WTC11 (cell line): ENCODE results near the gene STAG1. TPM values are rescaled to one million over a fixed set of nuclear protein-coding genes. Genes with fewer than 3 reads are reported as not detected.

Experiments
- ATAC-seq: fragments of 200-7000 bp; cut with Tn5 transposase; 2 replicates; pipeline ENCODE4 v1.10.0; 2021; ENCODE audit warnings: mild to moderate bottlenecking, moderate library complexity
- CTCF ChIA-PET: fragments of 300-600 bp; sonication (Branson Sonifier 250); formaldehyde crosslinking; loops from one replicate; lab custom pipeline; 2021; ENCODE audit warnings: antibody characterized with exemption; lab: Charles Lee
- POLR2A ChIA-PET: fragments of 350-600 bp; sonication (Branson Sonifier 250); formaldehyde crosslinking; loops from one replicate; lab custom pipeline; 2021; ENCODE audit warnings: antibody characterized with exemption; lab: Charles Lee
- DNase-seq: peaks from one replicate; pipeline ENCODE4 v3.0.0; 2021; ENCODE audit warnings: low spot score
- H3K27ac Mint-ChIP-seq: 2 replicates; pipeline ENCODE4 v1.8.0; 2021; ENCODE audit warnings: mixed read lengths
- H3K27me3 Mint-ChIP-seq: 2 replicates; pipeline ENCODE4 v1.8.0; 2021; ENCODE audit warnings: low read depth, mild to moderate bottlenecking, moderate library complexity, mixed read lengths
- H3K36me3 Mint-ChIP-seq: 2 replicates; pipeline ENCODE4 v1.8.0; 2021; ENCODE audit warnings: mixed read lengths
- H3K4me1 Mint-ChIP-seq: 2 replicates; pipeline ENCODE4 v1.8.0; 2022; ENCODE audit warnings: mixed read lengths
- H3K4me3 Mint-ChIP-seq: 2 replicates; pipeline ENCODE4 v1.8.0; 2021; ENCODE audit warnings: mild to moderate bottlenecking, moderate library complexity, mixed read lengths
- H3K9me3 Mint-ChIP-seq: 2 replicates; pipeline ENCODE4 v1.8.0; 2021; ENCODE audit warnings: mixed read lengths
- ELF4 ChIP-seq: sonication (generic); formaldehyde crosslinking; IDR thresholded peaks from 2 replicates; pipeline ENCODE4 v1.8.1; 2022; ENCODE audit warnings: low read depth, mild to moderate bottlenecking, moderate library complexity, missing genetic modification reagents
- ESRRA ChIP-seq: sonication (generic); formaldehyde crosslinking; IDR thresholded peaks from 2 replicates; pipeline ENCODE4 v1.8.1; 2022; ENCODE audit warnings: mild to moderate bottlenecking, missing genetic modification reagents, borderline replicate concordance
- ETV6 ChIP-seq: sonication (generic); formaldehyde crosslinking; IDR thresholded peaks from 2 replicates; pipeline ENCODE4 v1.8.1; 2022; ENCODE audit warnings: mild to moderate bottlenecking, missing genetic modification reagents
- FOXP1 ChIP-seq: sonication (generic); formaldehyde crosslinking; IDR thresholded peaks from 2 replicates; pipeline ENCODE4 v1.8.0; 2022; ENCODE audit warnings: missing genetic modification reagents, mild to moderate bottlenecking, moderate library complexity, borderline replicate concordance
- GRHL2 ChIP-seq: fragments of 250-450 bp; sonication (Bioruptor Pico); IDR thresholded peaks from 2 replicates; pipeline ENCODE4 v1.8.0; 2022; ENCODE audit warnings: mild to moderate bottlenecking, moderate library complexity; ENCODE audit not compliant: insufficient replicate concordance, severe bottlenecking
- HMGA2 ChIP-seq: fragments of 250-450 bp; sonication (Bioruptor Pico); IDR thresholded peaks from 2 replicates; pipeline ENCODE4 v1.4.0; 2021; ENCODE audit warnings: mild to moderate bottlenecking, moderate library complexity
- JAZF1 ChIP-seq: fragments of 250-450 bp; sonication (Bioruptor Pico); IDR thresholded peaks from 2 replicates; pipeline ENCODE4 v1.9.0; 2021; ENCODE audit warnings: moderate library complexity, mild to moderate bottlenecking, inconsistent platforms
- NFE2L1 ChIP-seq: sonication (generic); formaldehyde crosslinking; IDR thresholded peaks from 2 replicates; pipeline ENCODE4 v1.8.1; 2023; ENCODE audit warnings: missing genetic modification reagents
- NFYB ChIP-seq: sonication (generic); formaldehyde crosslinking; conservative IDR thresholded peaks from 2 replicates; pipeline ENCODE4 v1.8.0; 2022; ENCODE audit warnings: low read depth, missing genetic modification reagents
- OVOL2 ChIP-seq: fragments of 250-450 bp; sonication (Bioruptor Pico); IDR thresholded peaks from 2 replicates; pipeline ENCODE4 v1.9.0; 2021; ENCODE audit warnings: mild to moderate bottlenecking, borderline replicate concordance
- TEAD4 ChIP-seq: sonication (generic); formaldehyde crosslinking; IDR thresholded peaks from 2 replicates; pipeline ENCODE4 v1.8.0; 2022; ENCODE audit warnings: mild to moderate bottlenecking, missing genetic modification reagents
- ZNF121 ChIP-seq: sonication (generic); formaldehyde crosslinking; IDR thresholded peaks from 2 replicates; pipeline ENCODE4 v1.8.0; 2023; ENCODE audit warnings: missing genetic modification reagents
- ZNF263 ChIP-seq: sonication (generic); formaldehyde crosslinking; IDR thresholded peaks from 2 replicates; pipeline ENCODE4 v1.8.1; 2022; ENCODE audit warnings: low read depth, mild to moderate bottlenecking, moderate library complexity, missing genetic modification reagents
- ZNF396 ChIP-seq: fragments of 250-450 bp; sonication (Bioruptor Pico); IDR thresholded peaks from 2 replicates; pipeline ENCODE4 v1.8.0; 2021; ENCODE audit warnings: mild to moderate bottlenecking, moderate library complexity, borderline replicate concordance
- ZNF416 ChIP-seq: fragments of 250-450 bp; sonication (Bioruptor Pico); IDR thresholded peaks from 2 replicates; pipeline ENCODE4 v1.9.0; 2021; ENCODE audit warnings: mild to moderate bottlenecking, inconsistent platforms
- ZNF671 ChIP-seq: fragments of 250-450 bp; sonication (Bioruptor Pico); IDR thresholded peaks from 2 replicates; pipeline ENCODE4 v1.8.0; 2021; ENCODE audit warnings: mild to moderate bottlenecking
- total RNA-seq: library from RNA; stranded (reverse); gene quantifications from 3 replicates; pipeline ENCODE4 v1.2.3, GENCODE V29; 2021
- TF ChIP-seq, protein P1 (sequence below): fragments of 250-450 bp; sonication (Bioruptor Pico); IDR thresholded peaks from 2 replicates; pipeline ENCODE4 v1.9.0; 2021; ENCODE audit warnings: moderate library complexity, mild to moderate bottlenecking, inconsistent platforms, borderline replicate concordance
- TF ChIP-seq, protein P2 (sequence below): sonication (generic); formaldehyde crosslinking; IDR thresholded peaks from 2 replicates; pipeline ENCODE4 v1.8.0; 2022; ENCODE audit warnings: mild to moderate bottlenecking, missing genetic modification reagents
- TF ChIP-seq, protein P3 (sequence below): sonication (generic); formaldehyde crosslinking; IDR thresholded peaks from 2 replicates; pipeline ENCODE4 v1.8.1; 2022; ENCODE audit warnings: low read depth, mild to moderate bottlenecking, moderate library complexity, missing genetic modification reagents, borderline replicate concordance
- TF ChIP-seq, protein P4 (sequence below): fragments of 200-600 bp; IDR thresholded peaks from 2 replicates; pipeline ENCODE4 v1.8.0; 2022; ENCODE audit warnings: antibody characterized with exemption
- TF ChIP-seq, protein P5 (sequence below): fragments of 250-450 bp; sonication (Bioruptor Pico); IDR thresholded peaks from 2 replicates; pipeline ENCODE4 v1.9.0; 2021; ENCODE audit warnings: mild to moderate bottlenecking, borderline replicate concordance
- TF ChIP-seq, protein P6 (sequence below): sonication (generic); formaldehyde crosslinking; IDR thresholded peaks from 2 replicates; pipeline ENCODE4 v1.8.1; 2023; ENCODE audit warnings: mild to moderate bottlenecking, missing genetic modification reagents, moderate library complexity
- TF ChIP-seq, protein P7 (sequence below): sonication (generic); formaldehyde crosslinking; IDR thresholded peaks from 2 replicates; pipeline ENCODE4 v1.8.1; 2023; ENCODE audit warnings: mild to moderate bottlenecking, missing genetic modification reagents

Gene STAG1
- total RNA-seq, 1 experiment from 2014 or later, result 20.7 TPM

DNA sequence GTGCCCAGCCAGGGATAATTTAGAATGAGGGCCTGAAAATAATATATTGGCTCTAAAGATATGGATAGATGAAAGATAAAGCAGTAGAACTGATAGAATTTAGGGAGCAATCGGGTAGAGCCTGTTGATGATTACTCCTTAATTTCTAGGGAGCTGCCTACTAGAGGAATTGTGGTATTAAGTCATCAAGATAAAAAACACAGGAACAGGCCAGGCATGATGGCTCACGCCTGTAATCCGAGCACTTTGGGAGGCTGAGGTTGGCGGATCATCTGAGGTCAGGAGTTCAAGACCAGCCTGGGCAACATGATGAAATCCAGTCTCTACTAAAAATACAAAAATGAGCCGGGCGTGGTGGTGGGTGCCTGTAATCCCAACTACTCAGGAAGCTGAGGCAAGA, 371.6 kb downstream of the STAG1 start:
- CTCF ChIA-PET, result interaction anchor here (1.6 kb wide), 1 partner anchor 11 kb away, joined by 9 read pairs; no protein-coding TSS in a partner anchor
- H3K4me1 Mint-ChIP-seq, result no peaks in the 10 kb centered on the region
- H3K4me3 Mint-ChIP-seq, result no peak overlapping the region
- H3K27ac Mint-ChIP-seq, result no peak overlapping the region
- no peak for DNase-seq
- H3K36me3 Mint-ChIP-seq, result no peaks in the 10 kb centered on the region
- no peak for ATAC-seq
- no peaks in the 10 kb centered on the region for H3K27me3 Mint-ChIP-seq
- TF ChIP-seq, protein P1, sequence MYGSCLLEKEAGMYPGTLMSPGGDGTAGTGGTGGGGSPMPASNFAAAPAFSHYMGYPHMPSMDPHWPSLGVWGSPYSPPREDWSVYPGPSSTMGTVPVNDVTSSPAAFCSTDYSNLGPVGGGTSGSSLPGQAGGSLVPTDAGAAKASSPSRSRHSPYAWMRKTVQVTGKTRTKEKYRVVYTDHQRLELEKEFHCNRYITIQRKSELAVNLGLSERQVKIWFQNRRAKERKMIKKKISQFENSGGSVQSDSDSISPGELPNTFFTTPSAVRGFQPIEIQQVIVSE (CRISPR knock-in tag), result no peak
- TF ChIP-seq, protein P2, sequence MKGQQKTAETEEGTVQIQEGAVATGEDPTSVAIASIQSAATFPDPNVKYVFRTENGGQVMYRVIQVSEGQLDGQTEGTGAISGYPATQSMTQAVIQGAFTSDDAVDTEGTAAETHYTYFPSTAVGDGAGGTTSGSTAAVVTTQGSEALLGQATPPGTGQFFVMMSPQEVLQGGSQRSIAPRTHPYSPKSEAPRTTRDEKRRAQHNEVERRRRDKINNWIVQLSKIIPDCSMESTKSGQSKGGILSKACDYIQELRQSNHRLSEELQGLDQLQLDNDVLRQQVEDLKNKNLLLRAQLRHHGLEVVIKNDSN, result no peak
- TF ChIP-seq OVOL2 (no peak), NFYB (CRISPR knock-in tag) (no peak), ZNF671 (CRISPR knock-in tag) (no peak), JAZF1 (CRISPR knock-in tag) (no peak), ELF4 (CRISPR knock-in tag) (no peak), HMGA2 (CRISPR knock-in tag) (no peak), TEAD4 (CRISPR knock-in tag) (no peak), ZNF416 (CRISPR knock-in tag) (no peak), NFE2L1 (no peak), GRHL2 (CRISPR knock-in tag) (no peak)
- TF ChIP-seq, protein P3, sequence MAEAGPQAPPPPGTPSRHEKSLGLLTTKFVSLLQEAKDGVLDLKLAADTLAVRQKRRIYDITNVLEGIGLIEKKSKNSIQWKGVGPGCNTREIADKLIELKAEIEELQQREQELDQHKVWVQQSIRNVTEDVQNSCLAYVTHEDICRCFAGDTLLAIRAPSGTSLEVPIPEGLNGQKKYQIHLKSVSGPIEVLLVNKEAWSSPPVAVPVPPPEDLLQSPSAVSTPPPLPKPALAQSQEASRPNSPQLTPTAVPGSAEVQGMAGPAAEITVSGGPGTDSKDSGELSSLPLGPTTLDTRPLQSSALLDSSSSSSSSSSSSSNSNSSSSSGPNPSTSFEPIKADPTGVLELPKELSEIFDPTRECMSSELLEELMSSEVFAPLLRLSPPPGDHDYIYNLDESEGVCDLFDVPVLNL, result no peak
- TF ChIP-seq, protein P4, sequence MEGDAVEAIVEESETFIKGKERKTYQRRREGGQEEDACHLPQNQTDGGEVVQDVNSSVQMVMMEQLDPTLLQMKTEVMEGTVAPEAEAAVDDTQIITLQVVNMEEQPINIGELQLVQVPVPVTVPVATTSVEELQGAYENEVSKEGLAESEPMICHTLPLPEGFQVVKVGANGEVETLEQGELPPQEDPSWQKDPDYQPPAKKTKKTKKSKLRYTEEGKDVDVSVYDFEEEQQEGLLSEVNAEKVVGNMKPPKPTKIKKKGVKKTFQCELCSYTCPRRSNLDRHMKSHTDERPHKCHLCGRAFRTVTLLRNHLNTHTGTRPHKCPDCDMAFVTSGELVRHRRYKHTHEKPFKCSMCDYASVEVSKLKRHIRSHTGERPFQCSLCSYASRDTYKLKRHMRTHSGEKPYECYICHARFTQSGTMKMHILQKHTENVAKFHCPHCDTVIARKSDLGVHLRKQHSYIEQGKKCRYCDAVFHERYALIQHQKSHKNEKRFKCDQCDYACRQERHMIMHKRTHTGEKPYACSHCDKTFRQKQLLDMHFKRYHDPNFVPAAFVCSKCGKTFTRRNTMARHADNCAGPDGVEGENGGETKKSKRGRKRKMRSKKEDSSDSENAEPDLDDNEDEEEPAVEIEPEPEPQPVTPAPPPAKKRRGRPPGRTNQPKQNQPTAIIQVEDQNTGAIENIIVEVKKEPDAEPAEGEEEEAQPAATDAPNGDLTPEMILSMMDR, result no peak
- no peaks in the 10 kb centered on the region for H3K9me3 Mint-ChIP-seq
- POLR2A ChIA-PET, result no interaction called here

DNA sequence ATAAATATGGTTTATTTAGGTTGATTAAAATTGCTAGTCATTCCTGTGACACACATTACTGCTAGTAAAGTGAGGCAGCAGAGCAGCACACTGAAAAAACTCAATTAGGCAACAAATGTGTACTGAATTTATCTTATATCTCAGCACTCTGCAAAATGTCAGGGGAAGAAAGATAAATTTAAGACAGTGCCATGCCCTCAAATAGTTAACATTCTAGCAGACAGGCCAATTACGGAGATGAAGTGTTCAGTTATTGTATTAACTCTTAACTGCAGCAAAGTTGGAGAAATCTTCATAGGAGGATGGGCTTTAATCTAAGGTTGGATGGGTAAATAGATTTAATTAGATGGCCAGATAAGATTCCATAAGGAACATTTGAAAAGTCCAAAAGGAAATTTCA, 374.2 kb downstream of the STAG1 start:
- ATAC-seq (no peak), DNase-seq (no peak)
- ChIA-PET CTCF (interaction anchor here (1.5 kb wide), 1 partner anchor 14 kb away, joined by 4 read pairs; no protein-coding TSS in a partner anchor), POLR2A (interaction anchor here (1.0 kb wide), 1 partner anchor 200 kb away, joined by 3 read pairs; no protein-coding TSS in a partner anchor)
- TF ChIP-seq FOXP1 (no peak), ZNF121 (no peak), ZNF263 (CRISPR knock-in tag) (no peak), ZNF396 (CRISPR knock-in tag) (no peak), ETV6 (CRISPR knock-in tag) (no peak), ESRRA (CRISPR knock-in tag) (no peak)
- TF ChIP-seq, protein P5, sequence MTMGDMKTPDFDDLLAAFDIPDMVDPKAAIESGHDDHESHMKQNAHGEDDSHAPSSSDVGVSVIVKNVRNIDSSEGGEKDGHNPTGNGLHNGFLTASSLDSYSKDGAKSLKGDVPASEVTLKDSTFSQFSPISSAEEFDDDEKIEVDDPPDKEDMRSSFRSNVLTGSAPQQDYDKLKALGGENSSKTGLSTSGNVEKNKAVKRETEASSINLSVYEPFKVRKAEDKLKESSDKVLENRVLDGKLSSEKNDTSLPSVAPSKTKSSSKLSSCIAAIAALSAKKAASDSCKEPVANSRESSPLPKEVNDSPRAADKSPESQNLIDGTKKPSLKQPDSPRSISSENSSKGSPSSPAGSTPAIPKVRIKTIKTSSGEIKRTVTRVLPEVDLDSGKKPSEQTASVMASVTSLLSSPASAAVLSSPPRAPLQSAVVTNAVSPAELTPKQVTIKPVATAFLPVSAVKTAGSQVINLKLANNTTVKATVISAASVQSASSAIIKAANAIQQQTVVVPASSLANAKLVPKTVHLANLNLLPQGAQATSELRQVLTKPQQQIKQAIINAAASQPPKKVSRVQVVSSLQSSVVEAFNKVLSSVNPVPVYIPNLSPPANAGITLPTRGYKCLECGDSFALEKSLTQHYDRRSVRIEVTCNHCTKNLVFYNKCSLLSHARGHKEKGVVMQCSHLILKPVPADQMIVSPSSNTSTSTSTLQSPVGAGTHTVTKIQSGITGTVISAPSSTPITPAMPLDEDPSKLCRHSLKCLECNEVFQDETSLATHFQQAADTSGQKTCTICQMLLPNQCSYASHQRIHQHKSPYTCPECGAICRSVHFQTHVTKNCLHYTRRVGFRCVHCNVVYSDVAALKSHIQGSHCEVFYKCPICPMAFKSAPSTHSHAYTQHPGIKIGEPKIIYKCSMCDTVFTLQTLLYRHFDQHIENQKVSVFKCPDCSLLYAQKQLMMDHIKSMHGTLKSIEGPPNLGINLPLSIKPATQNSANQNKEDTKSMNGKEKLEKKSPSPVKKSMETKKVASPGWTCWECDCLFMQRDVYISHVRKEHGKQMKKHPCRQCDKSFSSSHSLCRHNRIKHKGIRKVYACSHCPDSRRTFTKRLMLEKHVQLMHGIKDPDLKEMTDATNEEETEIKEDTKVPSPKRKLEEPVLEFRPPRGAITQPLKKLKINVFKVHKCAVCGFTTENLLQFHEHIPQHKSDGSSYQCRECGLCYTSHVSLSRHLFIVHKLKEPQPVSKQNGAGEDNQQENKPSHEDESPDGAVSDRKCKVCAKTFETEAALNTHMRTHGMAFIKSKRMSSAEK, result no peak
- TF ChIP-seq, protein P6, sequence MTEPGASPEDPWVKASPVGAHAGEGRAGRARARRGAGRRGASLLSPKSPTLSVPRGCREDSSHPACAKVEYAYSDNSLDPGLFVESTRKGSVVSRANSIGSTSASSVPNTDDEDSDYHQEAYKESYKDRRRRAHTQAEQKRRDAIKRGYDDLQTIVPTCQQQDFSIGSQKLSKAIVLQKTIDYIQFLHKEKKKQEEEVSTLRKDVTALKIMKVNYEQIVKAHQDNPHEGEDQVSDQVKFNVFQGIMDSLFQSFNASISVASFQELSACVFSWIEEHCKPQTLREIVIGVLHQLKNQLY, result no peak
- TF ChIP-seq, protein P7, sequence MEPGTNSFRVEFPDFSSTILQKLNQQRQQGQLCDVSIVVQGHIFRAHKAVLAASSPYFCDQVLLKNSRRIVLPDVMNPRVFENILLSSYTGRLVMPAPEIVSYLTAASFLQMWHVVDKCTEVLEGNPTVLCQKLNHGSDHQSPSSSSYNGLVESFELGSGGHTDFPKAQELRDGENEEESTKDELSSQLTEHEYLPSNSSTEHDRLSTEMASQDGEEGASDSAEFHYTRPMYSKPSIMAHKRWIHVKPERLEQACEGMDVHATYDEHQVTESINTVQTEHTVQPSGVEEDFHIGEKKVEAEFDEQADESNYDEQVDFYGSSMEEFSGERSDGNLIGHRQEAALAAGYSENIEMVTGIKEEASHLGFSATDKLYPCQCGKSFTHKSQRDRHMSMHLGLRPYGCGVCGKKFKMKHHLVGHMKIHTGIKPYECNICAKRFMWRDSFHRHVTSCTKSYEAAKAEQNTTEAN (CRISPR knock-in tag), result no peak
- TF ChIP-seq, protein P4, result no peak
- peaks cover 7% of the 10 kb centered on the region; the same call in 1 of the 2 replicates for H3K9me3 Mint-ChIP-seq
- no peak overlapping the region; the same call in 1 of the 2 replicates for H3K27ac Mint-ChIP-seq
- H3K27me3 Mint-ChIP-seq, result no peaks in the 10 kb centered on the region
- H3K36me3 Mint-ChIP-seq, result peaks cover 10% of the 10 kb centered on the region
- no peaks in the 10 kb centered on the region for H3K4me1 Mint-ChIP-seq
- H3K4me3 Mint-ChIP-seq, result no peak overlapping the region
